BJ (cell line): ENCODE data around the gene GRIK2. TPM values are rescaled to one million over a fixed set of nuclear protein-coding genes. Genes with fewer than 3 reads are reported as not detected.

Source experiments
- CTCF ChIA-PET: fragments of 350-600 bp; formaldehyde crosslinking; extraction: SDS; loops from one replicate; lab custom pipeline; 2021; ENCODE audit warnings: antibody characterized with exemption, inconsistent platforms; lab: Yijun Ruan, JAX
- POLR2A ChIA-PET: fragments of 300-600 bp; sonication (Branson Sonifier 250); formaldehyde crosslinking; extraction: SDS; loops from one replicate; lab custom pipeline; 2021; ENCODE audit warnings: antibody characterized with exemption; lab: Charles Lee
- DNase-seq: peaks from one replicate; pipeline ENCODE4 v3.0.0-alpha.2; 2011; ENCODE audit warnings: low read depth
- H3K27me3 ChIP-seq: 2 replicates; pipeline ENCODE4 v1.6.0; 2011; ENCODE audit warnings: low read length; ENCODE audit not compliant: control insufficient read depth, insufficient read depth
- H3K36me3 ChIP-seq: 2 replicates; pipeline ENCODE4 v1.5.1; 2011; ENCODE audit warnings: low read length; ENCODE audit not compliant: control insufficient read depth, insufficient read depth
- H3K4me3 ChIP-seq: 2 replicates; pipeline ENCODE4 v1.5.1; 2011; ENCODE audit warnings: low read depth, mild to moderate bottlenecking, control low read depth, low read length
- CTCF ChIP-seq: IDR thresholded peaks from 2 replicates; pipeline ENCODE4 v1.5.1; 2011; ENCODE audit warnings: low read depth, mild to moderate bottlenecking, control low read depth, inconsistent platforms, low read length, moderate library complexity; ENCODE audit not compliant: insufficient read depth
- polyA plus RNA-seq: library from polyadenylated mRNA; depleted of rRNA; stranded (reverse); fragments of >200 nt; gene quantifications from 2 replicates; pipeline ENCODE4 v1.2.3, GENCODE V29; 2011

The GRIK2 gene
- polyA plus RNA-seq, 1 experiment = 23.0 TPM

- POLR2A ChIA-PET = no interaction called here
- CTCF ChIA-PET = interaction anchor here (0.6 kb wide), 1 partner anchor 966 kb away, joined by 3 read pairs; no protein-coding TSS in a partner anchor
- no peak for TF ChIP-seq CTCF
- no peak overlapping the region for H3K4me3 ChIP-seq
- no peaks in the 10 kb centered on the region for H3K36me3 ChIP-seq
- H3K27me3 ChIP-seq = no peaks in the 10 kb centered on the region
- DNase-seq = no peak
Measured at GRCh38 chr6:101851911-101852310, 458.4 kb downstream of the GRIK2 start.

- ChIA-PET CTCF (no interaction called here), POLR2A (no interaction called here)
- H3K27me3 ChIP-seq = no peaks in the 10 kb centered on the region
- DNase-seq = no peak
- no peaks in the 10 kb centered on the region for H3K36me3 ChIP-seq
- TF ChIP-seq CTCF = no peak
- H3K4me3 ChIP-seq = no peak overlapping the region
Measured at GRCh38 chr6:101853231-101854085, 459.9 kb downstream of the GRIK2 start.

- ChIA-PET CTCF (no interaction called here), POLR2A (no interaction called here)
- TF ChIP-seq CTCF = no peak
- no peaks in the 10 kb centered on the region for H3K27me3 ChIP-seq
- no peaks in the 10 kb centered on the region for H3K36me3 ChIP-seq
- no peak for DNase-seq
- H3K4me3 ChIP-seq = no peak overlapping the region
Measured at GRCh38 chr6:101876431-101876830, 482.9 kb downstream of the GRIK2 start.

- POLR2A ChIA-PET = interaction anchor here (0.7 kb wide), 1 partner anchor 26 kb away, joined by 4 read pairs; no protein-coding TSS in a partner anchor
- CTCF ChIA-PET = no interaction called here
- no peak for DNase-seq
Measured at GRCh38 chr6:101878554-101879276, 485.2 kb downstream of the GRIK2 start.

More at GRCh38 chr6:101878554-101879276, 485.2 kb downstream of the GRIK2 start:
- Histone ChIP-seq H3K4me3 (no peak overlapping the region), H3K27me3 (no peaks in the 10 kb centered on the region), H3K36me3 (no peaks in the 10 kb centered on the region)
- no peak for TF ChIP-seq CTCF
